Measurements from ENCODE around the gene PUM2.

The PUM2 gene

GRCh38 chr2:20348542-20348941, 2.1 kb downstream of the PUM2 start:
- no peak for DNase-seq (ENCODE audit: low read depth, low spot score)

DNA sequence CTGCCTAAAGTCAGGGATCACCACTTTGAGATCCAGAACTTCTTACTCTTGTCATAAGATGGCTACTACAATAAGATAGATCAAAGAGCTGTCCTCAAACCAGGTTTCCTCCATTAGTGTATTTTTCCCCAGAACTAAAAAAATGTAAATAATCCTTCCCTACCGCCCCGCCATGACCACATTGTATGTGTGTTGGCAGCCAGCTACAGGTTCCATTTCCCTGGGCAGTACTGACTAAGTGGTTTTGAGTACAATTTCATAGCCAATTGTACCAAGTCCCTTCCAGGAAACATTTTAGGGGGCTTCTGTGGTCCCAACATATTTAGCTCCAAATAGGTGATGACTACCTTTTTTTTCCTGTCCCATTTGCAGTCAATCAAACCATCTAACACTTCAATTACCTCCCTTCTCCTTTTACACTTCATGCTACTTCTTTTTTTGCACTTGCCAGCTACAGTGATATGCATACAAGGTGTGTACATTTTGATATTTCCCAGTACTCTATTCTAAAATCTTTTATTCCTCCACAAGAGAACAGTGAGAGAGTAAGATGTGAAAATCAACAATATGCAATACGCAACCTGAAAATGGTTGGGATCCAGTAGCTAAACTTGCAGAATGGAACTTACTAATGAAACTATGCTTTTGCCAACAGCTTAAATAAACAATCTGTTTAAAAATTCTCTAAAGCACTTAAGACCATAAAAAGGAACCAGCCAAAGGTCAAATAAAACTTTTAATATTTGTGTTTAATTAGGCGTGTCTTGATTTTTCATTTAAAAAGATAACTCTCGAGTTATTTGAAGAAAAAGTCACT, 3.9 kb downstream of the PUM2 start:
- DNase-seq (ENCODE audit: low read depth, low spot score): no peak

DNA sequence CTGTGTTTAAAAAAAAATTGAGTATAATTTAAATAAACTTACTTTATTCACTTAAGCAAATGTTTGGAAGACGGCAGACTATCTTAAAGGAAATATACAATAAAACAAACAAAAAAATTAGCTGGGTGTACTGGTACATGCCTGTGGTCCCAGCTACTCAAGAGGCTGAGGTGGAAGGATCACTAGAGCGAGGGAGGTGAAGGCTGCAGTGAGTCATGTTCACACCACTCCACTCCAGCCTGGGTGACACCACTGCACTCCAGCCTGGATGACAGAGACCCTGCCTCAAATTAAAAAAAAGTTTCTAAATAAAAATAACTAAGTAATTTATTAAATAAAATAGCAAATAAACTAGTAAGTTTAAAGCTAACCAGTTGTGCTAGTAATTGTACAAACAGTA, 7.5 kb downstream of the PUM2 start:
- no peak for DNase-seq (ENCODE audit: low read depth, low spot score)

GRCh38 chr2:20339012-20339411, 11.6 kb downstream of the PUM2 start:
- no peak for DNase-seq (ENCODE audit: low read depth, low spot score)

DNA sequence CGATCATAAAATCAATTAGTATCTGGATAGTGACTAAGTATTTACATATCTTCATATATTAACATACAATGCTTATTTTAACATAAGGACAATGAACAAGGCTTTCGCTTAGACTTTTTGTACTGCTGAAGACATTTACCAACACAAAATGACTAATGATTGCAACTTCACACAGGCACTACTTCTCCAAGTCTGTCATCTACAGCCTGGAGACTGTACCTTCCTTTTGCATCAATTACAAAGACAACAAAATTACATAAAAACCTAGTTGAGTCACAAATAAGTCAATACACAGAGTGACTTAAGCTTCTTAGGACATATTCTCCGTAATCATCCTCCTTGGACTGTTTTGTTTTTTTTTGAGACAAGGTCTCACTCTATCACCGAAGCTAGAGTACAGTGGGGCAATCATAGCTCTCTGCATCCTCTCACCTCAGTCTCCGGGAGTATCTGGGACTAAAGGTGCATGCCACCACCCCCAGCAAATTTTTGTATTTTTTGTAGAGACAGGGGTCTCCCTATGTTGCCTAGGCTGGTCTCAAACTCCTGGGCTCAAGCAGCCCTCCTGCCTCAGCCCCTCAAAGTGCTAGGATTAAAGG, 15.9 kb downstream of the PUM2 start:
- DNase-seq (ENCODE audit: low read depth, low spot score): no peak

DNA sequence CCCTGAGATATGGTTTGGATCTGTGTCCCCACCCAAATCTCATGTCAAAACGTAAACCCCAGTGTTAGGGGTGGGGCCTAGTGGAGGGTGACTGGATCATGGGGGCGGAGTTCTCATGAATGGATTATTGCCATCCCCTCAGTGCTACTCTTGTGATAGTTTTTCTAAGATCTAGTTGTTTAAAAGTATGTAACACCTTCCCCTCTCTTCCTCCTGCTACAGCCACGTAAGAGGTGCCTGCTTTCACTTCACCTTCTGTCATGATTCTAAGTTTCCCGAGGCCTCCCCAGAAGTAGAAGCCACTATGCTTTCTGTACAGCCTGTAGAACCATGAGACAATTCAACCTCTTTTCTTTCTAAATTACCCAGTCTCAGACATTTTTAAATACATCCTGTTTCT, 16.9 kb downstream of the PUM2 start:
- DNase-seq (ENCODE audit: low read depth, low spot score): no peak

DNA sequence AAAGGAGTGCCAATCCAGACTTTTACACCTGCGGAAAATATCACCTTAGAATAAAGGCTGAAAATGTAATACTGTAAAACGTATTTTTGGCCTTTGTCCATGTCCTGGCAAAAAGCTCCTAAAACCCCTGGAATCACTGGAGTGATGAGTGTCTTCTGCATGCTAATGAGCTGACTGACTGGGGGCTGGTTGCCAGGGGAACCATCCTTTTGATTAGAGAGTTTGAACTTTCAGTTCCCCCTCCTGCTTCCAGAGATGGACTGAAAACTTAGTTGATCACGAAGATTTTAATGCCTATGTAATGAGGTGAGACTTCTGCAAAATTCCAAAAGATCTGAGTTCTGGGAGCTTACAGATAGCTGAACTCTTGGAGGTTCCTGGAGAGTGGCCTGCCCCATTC, 20.5 kb downstream of the PUM2 start:
- no peak for DNase-seq (ENCODE audit: low read depth, low spot score)

DNA sequence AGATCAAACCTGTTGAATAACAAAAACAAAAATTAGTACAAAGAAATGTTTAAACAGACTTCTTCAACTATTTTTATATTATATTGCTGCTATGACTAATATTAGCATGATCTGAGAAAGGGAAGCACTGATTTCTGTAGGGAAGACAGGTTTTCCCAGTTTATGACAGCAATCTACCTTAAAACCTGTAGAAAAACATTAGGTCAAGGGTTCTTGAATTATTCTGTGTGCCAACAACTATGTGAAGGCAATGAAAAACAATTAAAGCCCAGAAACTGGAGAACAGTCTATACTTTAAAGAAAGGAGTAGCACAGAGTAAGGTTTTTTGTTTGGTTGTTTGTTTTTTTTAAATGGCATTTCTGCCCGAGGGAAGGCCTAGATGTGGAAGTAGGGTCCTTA, 23.3 kb downstream of the PUM2 start:
- DNase-seq (ENCODE audit: low read depth, low spot score): no peak

DNA sequence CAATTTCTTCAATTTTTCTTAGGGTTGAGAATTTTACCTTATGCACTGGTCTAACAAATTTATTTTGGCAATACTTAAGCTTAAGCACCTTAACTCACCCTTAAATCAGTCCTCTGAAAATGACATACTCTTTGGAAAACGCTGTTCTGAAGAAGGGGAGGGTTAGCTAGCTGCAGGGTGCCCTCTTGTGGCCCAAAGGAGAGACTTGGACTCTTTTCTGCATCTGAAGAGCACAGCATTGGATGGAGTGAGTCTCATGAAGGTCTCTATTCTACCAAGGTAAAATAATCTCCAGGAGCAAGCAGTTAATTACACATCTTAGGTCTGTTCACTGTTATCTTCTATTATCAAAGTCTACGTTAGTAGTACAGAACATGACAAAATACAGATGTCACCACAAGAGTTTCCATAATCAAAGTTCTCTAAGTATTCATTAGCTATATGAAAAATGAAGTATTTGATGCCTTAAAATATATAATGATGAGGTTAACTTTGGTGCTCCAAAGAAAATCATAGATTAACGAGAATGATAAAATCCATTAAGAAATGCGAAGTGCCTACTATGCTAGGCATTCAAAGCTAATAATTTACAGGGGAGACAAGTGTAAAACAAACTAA, 24.4 kb downstream of the PUM2 start:
- DNase-seq (ENCODE audit: low read depth, low spot score): no peak

- DNase-seq (ENCODE audit: low read depth, low spot score): no peak
Observed at GRCh38 chr2:20322527-20323300, 27.9 kb downstream of the PUM2 start.

- no peak for DNase-seq (ENCODE audit: low read depth, low spot score)
Observed at GRCh38 chr2:20317690-20318089, 33.0 kb downstream of the PUM2 start.

- DNase-seq (ENCODE audit: low read depth, low spot score): no peak
Observed at GRCh38 chr2:20317197-20317596, 33.4 kb downstream of the PUM2 start.

GRCh38 chr2:20314562-20315501, 35.8 kb downstream of the PUM2 start:
- DNase-seq (ENCODE audit: low read depth, low spot score): no peak

DNA sequence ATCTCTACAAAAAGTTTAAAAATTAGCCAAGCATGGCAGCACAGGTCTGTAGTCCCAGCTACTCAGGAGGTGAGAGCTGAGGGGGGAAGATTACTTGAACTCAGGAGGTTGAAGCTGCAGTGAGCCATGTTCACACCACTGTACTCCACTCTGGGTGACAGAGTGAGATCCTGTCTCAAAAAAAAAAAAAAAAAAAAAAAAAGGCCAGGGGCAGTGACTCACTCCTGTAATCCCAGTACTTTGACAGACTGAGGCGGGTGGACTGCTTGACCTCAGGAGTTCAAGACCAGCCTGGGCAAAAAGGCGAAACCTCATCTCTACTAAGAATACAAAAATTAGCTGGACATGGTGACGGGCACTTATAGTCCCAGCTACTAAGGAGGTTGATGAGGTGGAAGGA, 37.0 kb downstream of the PUM2 start:
- DNase-seq (ENCODE audit: low read depth, low spot score): no peak

DNA sequence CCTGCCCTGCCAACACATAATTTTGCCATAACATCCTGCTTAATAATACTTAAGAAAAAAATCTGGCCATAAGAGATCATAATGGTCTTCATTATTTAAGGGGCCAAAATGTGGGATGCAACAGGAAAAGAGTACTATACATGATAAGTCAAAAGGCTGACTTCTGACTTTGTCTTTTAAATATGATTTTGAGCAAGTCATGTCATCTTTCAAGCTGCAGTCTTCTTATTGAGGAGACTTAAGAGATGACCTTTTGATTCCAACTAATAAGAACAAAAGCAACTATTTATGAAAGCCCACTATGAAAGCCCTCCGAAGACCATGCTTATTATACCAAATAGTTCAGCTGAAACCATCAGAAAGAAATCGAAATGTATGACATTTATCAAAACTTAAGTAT, 41.6 kb downstream of the PUM2 start:
- no peak for DNase-seq (ENCODE audit: low read depth, low spot score)

- DNase-seq (ENCODE audit: low read depth, low spot score): no peak
Observed at GRCh38 chr2:20307311-20307710, 43.3 kb downstream of the PUM2 start.

DNA sequence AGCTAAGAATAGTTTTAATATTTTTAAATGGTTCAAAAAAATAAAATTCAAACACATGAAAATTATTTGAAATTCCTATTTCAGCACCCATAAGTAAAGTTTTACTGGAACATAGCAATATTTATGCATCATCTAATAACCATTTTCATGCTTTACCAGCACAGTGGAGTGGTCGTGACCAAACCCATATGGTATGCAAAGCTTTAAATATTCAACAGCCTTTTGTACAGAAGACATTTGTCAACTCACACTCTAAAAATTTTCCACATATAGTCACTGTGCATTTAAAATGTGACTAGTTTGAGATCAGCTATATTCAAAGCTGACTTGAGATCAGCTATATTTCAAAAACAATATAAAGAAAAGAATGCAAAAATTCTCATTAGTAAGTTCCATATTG, 46.2 kb downstream of the PUM2 start:
- no peak for DNase-seq (ENCODE audit: low read depth, low spot score)

DNA sequence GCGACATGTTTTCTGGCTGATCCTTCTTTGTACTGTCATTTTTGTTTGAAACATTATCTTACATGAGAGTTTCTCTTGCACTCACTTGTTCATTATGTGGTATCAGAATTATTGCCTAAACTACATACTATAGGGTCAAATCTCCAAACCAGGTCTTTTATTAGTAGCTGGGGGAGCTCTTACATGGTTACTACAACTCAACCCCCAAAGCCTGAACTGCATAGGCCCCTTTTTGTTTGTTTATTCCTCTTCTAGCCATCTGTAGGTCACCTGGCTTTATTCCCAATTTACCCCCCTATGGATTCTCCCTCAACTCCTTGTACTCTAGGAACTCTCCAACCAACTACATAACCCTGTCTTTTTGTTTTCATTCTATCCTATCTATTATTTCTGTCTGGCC, 46.7 kb downstream of the PUM2 start:
- DNase-seq (ENCODE audit: low read depth, low spot score): no peak

DNA sequence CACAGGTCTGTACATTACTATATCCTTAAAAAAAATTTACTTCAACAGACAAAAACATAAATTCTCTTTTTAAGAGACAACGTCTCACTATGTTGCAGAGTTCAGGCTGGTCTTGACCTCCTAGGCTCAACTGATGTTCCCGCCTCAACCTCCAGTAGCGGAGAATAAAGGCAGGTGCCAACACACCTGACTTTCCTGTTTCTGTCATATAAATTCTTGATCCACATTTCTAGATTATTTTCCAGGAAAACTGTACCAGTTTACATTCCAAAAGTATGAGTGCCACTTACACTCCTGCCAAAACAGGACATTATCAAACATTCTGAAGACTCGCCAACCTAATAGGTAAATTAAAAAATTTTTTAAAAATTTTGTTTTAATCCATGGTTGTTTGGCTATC, 48.6 kb downstream of the PUM2 start:
- DNase-seq (ENCODE audit: low read depth, low spot score): no peak

DNA sequence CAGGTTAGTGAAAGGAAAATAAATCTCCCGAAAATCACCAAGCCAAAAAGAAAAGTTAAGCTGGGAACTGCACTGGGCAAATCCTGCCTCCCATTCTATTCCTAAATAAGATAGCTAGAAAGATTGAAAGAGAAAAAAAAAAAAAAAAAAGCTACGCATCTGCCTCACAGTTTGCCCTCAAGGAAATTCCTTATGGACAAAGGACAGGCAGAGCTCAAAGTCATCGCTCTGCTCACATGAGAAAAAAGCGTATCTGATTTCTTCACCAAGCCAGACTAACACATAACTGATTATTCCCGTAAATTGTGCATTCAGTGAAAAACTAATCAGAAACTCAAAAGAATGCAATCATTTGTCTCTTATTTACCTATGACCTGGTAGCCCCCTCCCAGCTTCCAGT, 50.0 kb downstream of the PUM2 start:
- DNase-seq (ENCODE audit: low read depth, low spot score): no peak

- DNase-seq (ENCODE audit: low read depth, low spot score): no peak
Observed at GRCh38 chr2:20299113-20299512, 51.5 kb downstream of the PUM2 start.

Measured in brain pericyte (primary cell).